Measurements from ENCODE around the gene FAM107B.

The FAM107B gene

GRCh38 chr10:14688606-14689005 is 86.1 kb downstream of the FAM107B start:
- DNase-seq: no peak

- DNase-seq: peak; percentile 18
These were observed 86.5 kb downstream of the FAM107B start for GRCh38 chr10:14688189-14688588.

- DNase-seq: no peak
These were observed 87.4 kb downstream of the FAM107B start for GRCh38 chr10:14687340-14687739.

- DNase-seq: no peak
These were observed 88.3 kb downstream of the FAM107B start for GRCh38 chr10:14686356-14686755.

GRCh38 chr10:14684354-14684753 is 90.3 kb downstream of the FAM107B start:
- DNase-seq: no peak

GRCh38 chr10:14683256-14683655 is 91.4 kb downstream of the FAM107B start:
- no peak for DNase-seq

- no peak for DNase-seq
These were observed 92.9 kb downstream of the FAM107B start for GRCh38 chr10:14681802-14682201.

- no peak for DNase-seq
These were observed 93.4 kb downstream of the FAM107B start for GRCh38 chr10:14681305-14681704.

- no peak for DNase-seq
These were observed 96.1 kb downstream of the FAM107B start for GRCh38 chr10:14678637-14679036.

GRCh38 chr10:14676732-14677131 is 98.0 kb downstream of the FAM107B start:
- DNase-seq: no peak

GRCh38 chr10:14674376-14675050 is 100.2 kb downstream of the FAM107B start:
- no peak for DNase-seq

GRCh38 chr10:14673189-14673861 is 101.4 kb downstream of the FAM107B start:
- peak; percentile 27 for DNase-seq

- DNase-seq: no peak
These were observed 103.3 kb downstream of the FAM107B start for GRCh38 chr10:14671386-14671831.

GRCh38 chr10:14670551-14671240 is 104.0 kb downstream of the FAM107B start:
- DNase-seq: no peak

GRCh38 chr10:14669576-14669975 is 105.1 kb downstream of the FAM107B start:
- no peak for DNase-seq

GRCh38 chr10:14667781-14668180 is 106.9 kb downstream of the FAM107B start:
- DNase-seq: no peak

GRCh38 chr10:14667280-14667679 is 107.4 kb downstream of the FAM107B start:
- no peak for DNase-seq

GRCh38 chr10:14665865-14666857 is 108.5 kb downstream of the FAM107B start:
- peak; percentile 38 for DNase-seq

- DNase-seq: no peak
These were observed 109.4 kb downstream of the FAM107B start for GRCh38 chr10:14665304-14665703.

- DNase-seq: no peak
These were observed 110.4 kb downstream of the FAM107B start for GRCh38 chr10:14664345-14664744.

- no peak for DNase-seq
These were observed 112.9 kb downstream of the FAM107B start for GRCh38 chr10:14661818-14662217.

- DNase-seq: peak; percentile 29
These were observed 113.9 kb downstream of the FAM107B start for GRCh38 chr10:14660831-14661230.
